Left ventricle myocardium inferior (tissue), 1 donor: ENCODE results near the gene DLX5. TPM values are rescaled to one million over a fixed set of nuclear protein-coding genes. Genes with fewer than 3 reads are reported as not detected.

ENCODE experiments used
- DNase-seq: peaks from one replicate; pipeline ENCODE4 v3.0.0-alpha.2; 2020
- H3K27ac ChIP-seq: fragments of 200-600 bp; replicated peaks from 2 replicates; pipeline ENCODE4 v1.8.0; 2021
- H3K27me3 ChIP-seq: fragments of 200-600 bp; 2 replicates; pipeline ENCODE4 v1.8.0; 2021; ENCODE audit warnings: low read depth
- H3K36me3 ChIP-seq: fragments of 200-600 bp; 2 replicates; pipeline ENCODE4 v1.8.0; 2021
- H3K4me1 ChIP-seq: fragments of 200-600 bp; 2 replicates; pipeline ENCODE4 v1.8.0; 2021
- H3K4me3 ChIP-seq: fragments of 200-600 bp; 2 replicates; pipeline ENCODE4 v1.8.0; 2021; ENCODE audit warnings: mild to moderate bottlenecking, moderate library complexity
- H3K9me3 ChIP-seq: fragments of 200-600 bp; replicated peaks from 2 replicates; pipeline ENCODE4 v1.8.0; 2021
- CTCF ChIP-seq: fragments of 200-600 bp; IDR thresholded peaks from 2 replicates; pipeline ENCODE4 v1.8.0; 2021; ENCODE audit warnings: antibody characterized with exemption, mild to moderate bottlenecking, borderline replicate concordance
- intact Hi-C: fragments of 100-400 bp; cut with micrococcal nuclease; formaldehyde crosslinking; loops from one replicate; pipeline ENCODE4 v1.11.0; 2022
- total RNA-seq: library from RNA; stranded (reverse); fragmentation: NEBNext Ultra II Directional; extraction: Animal tissue kit (Norgen Biotek cat#: 25700); gene quantifications from one replicate; pipeline ENCODE4 v1.2.1, GENCODE V29; 2021
- donor health status: DM: no; HTN: yes; CAD: no; lungs with severe emphysema.

The DLX5 gene
- total RNA-seq, 1 donor from 2014 or later: not detected

GRCh38 chr7:97019710-97020225 lies 4.9 kb downstream of the DLX5 start:
- TF ChIP-seq CTCF: no peak
- peaks cover 100% of the 10 kb centered on the region for H3K27me3 ChIP-seq
- H3K9me3 ChIP-seq: no peaks in the 10 kb centered on the region
- H3K27ac ChIP-seq: no peak overlapping the region
- no peak for DNase-seq
- intact Hi-C loops: loop anchor here (10.0 kb wide), 1 partner anchor 1105 kb away; no protein-coding TSS in a partner anchor
- H3K4me1 ChIP-seq: peaks cover 61% of the 10 kb centered on the region
- H3K4me3 ChIP-seq: no peak overlapping the region
- no peaks in the 10 kb centered on the region for H3K36me3 ChIP-seq

DNA sequence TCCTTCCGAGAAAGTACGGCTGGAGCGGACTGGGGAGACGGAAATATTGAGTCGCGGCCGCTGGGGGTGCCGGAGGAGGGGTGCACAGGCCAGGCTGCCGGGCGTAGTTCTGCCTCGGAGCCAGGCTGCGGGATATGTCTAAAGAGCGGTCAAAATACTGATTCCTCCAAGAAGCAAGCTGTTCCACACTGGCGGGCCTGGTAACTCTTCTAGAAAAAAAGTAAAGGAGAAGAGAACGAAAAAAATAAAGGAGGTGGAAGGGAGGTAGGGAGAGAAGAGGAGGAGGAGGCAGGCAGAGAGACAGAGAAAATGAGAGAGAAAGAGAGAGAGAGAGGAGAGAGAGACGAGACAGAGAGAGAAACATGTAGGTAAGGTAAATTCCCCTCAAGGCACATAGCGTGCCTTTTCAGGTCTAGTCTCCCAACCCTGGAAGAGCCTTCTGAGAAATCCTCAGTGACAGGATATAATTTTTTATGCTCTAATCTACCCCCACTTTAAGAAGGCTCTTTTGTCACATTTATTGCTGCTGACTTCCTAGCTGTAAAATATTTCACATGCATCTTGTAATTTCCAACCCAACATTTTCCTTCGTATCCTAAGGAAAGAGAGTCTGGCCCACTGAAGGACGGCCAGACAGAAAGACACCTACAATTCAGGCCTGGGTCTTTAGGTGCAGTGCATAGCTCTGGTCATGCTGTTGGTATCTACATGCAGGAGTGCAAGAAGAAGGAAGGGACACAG lies 5.7 kb downstream of the DLX5 start:
- intact Hi-C loops: no loop called here
- no peak for TF ChIP-seq CTCF
- Histone ChIP-seq H3K36me3 (no peaks in the 10 kb centered on the region), H3K4me3 (peak overlapping the region; percentile 26), H3K4me1 (peaks cover 53% of the 10 kb centered on the region), H3K27me3 (peaks cover 100% of the 10 kb centered on the region), H3K9me3 (no peaks in the 10 kb centered on the region), H3K27ac (no peak overlapping the region)
- DNase-seq: no peak

GRCh38 chr7:97018126-97018601 lies 6.5 kb downstream of the DLX5 start:
- peaks cover 47% of the 10 kb centered on the region for H3K4me1 ChIP-seq
- no peaks in the 10 kb centered on the region for H3K36me3 ChIP-seq
- DNase-seq: no peak
- H3K4me3 ChIP-seq: peak overlapping the region; percentile 26
- H3K9me3 ChIP-seq: no peaks in the 10 kb centered on the region
- intact Hi-C loops: no loop called here
- no peak for TF ChIP-seq CTCF
- no peak overlapping the region for H3K27ac ChIP-seq
- peaks cover 100% of the 10 kb centered on the region for H3K27me3 ChIP-seq

- TF ChIP-seq CTCF: no peak
- Histone ChIP-seq H3K36me3 (no peaks in the 10 kb centered on the region), H3K4me3 (peak overlapping the region; percentile 26), H3K9me3 (no peaks in the 10 kb centered on the region), H3K27ac (no peak overlapping the region), H3K27me3 (peaks cover 100% of the 10 kb centered on the region), H3K4me1 (peaks cover 43% of the 10 kb centered on the region)
- intact Hi-C loops: no loop called here
- DNase-seq: no peak
Measured at GRCh38 chr7:97017192-97018125, 7.2 kb downstream of the DLX5 start.

DNA sequence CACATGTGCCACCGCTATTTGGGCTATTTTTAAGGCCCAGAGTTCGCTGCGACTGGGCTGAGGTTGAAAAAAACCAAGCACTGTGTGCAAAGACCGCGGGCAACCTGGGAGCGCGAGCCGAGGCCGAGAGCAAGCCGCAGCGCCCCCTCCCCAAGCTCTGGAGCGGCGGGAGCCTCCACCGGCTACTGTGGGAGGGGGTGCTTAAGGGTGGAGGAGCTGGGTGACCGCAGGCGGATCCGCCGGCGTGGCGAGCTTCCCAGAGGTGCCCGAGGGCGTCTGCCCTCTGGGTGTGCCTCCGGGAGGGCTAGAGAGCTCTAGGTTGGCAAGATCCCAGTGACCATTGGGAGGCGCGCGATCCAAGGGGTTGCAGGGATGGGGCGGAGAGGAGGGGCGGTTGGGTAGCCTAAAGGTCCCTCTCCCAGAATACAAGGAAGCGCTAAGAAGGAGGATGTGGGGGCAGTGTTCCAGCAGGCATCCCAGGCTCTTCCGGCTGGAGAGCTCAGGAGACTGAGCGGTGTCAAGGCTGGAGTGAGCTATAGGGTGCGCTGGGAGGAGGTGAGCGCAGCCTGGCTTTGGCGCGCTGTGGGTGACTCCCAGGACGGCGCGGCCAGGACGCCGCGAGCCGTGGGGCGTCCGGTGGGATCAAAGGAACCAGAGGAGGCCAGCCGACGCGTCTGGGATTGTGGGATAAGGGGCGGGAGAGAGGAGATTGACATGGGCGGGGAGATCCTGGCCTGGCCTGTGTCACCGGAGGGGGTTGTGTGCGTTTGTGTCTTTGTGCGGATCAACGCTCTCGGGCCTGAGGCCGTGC lies 8.0 kb downstream of the DLX5 start:
- H3K36me3 ChIP-seq: no peaks in the 10 kb centered on the region
- no peak for TF ChIP-seq CTCF
- H3K4me3 ChIP-seq: peak overlapping the region; percentile 23
- H3K9me3 ChIP-seq: no peaks in the 10 kb centered on the region
- no peak overlapping the region for H3K27ac ChIP-seq
- intact Hi-C loops: no loop called here
- H3K27me3 ChIP-seq: peaks cover 100% of the 10 kb centered on the region
- H3K4me1 ChIP-seq: peaks cover 38% of the 10 kb centered on the region
- no peak for DNase-seq
